Right lobe of liver (tissue), 4 donors: Measurements from ENCODE around the gene GOLPH3.
"Not testable (repeated sequence)": the region's sequence is repeated elsewhere in the genome, so short reads cannot be mapped to it uniquely, and the experiment has no call there.

Source experiments
- CTCF ChIP-seq, 4 donors: fragments of 200-600 bp in 3 of 4; fragments of 450-650 bp in 1 of 4; IDR thresholded peaks; one replicate each; pipeline versions ENCODE4 v1.5.1 to v1.8.0; 2016 to 2022; ENCODE audit warnings: antibody characterized with exemption in 4 of 4, mild to moderate bottlenecking in 2 of 4
- POLR2A ChIP-seq: fragments of 450-650 bp; IDR thresholded peaks from one replicate; pipeline ENCODE4 v1.6.1; 2017; ENCODE audit warnings: antibody characterized with exemption, mild to moderate bottlenecking
- donor health status: DM: no; HTN: no; CAD: no.
- donor health status: DM: no; HTN: no; CAD: no.
- donor health status: DM: no; HTN: yes; CAD: no.

DNA sequence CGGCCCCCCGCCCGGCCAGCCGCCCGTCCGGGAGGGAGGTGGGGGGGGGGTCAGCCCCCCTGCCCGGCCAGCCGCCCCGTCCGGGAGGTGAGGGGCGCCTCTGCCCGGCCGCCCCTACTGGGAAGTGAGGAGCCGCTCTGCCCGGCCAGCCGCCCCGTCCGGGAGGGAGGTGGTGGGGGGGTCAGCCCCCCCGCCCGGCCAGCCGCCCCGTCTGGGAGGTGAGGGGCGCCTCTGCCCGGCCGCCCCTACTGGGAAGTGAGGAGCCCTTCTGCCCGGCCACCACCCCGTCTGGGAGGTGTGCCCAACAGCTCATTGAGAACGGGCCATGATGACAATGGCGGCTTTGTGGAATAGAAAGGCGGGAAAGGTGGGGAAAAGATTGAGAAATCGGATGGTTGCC is 34.7 kb upstream of the GOLPH3 start:
- not testable (repeated sequence) for TF ChIP-seq CTCF (IDR thresholded peaks at IDR 0.05); POLR2A
